ENCODE results near the gene PTPRM. TPM values are rescaled to one million over a fixed set of nuclear protein-coding genes. Genes with fewer than 3 reads are reported as not detected.
A peak's percentile ranks its signal among the peaks of the same experiment; 100 is the strongest.

Gene PTPRM
- total RNA-seq, 1 donor from 2014 or later, result 102 TPM

- DNase-seq (ENCODE audit: missing footprints), result no peak
- intact Hi-C loops (cut with DNase I), result loop anchor here (5.0 to 10.0 kb wide), 5 partner anchors 60 to 482 kb away; partner anchors contain the start of gene PTPRM
- ATAC-seq, result peak; percentile 67
Observed at GRCh38 chr18:7754725-7755181, 187.6 kb downstream of the PTPRM start.

- DNase-seq (ENCODE audit: missing footprints), result no peak
- intact Hi-C loops (cut with DNase I), result loop anchor here (5.0 to 10.0 kb wide), 3 partner anchors 59 to 301 kb away; no protein-coding TSS in a partner anchor
Observed at GRCh38 chr18:7755753-7756475, 188.8 kb downstream of the PTPRM start.

DNA sequence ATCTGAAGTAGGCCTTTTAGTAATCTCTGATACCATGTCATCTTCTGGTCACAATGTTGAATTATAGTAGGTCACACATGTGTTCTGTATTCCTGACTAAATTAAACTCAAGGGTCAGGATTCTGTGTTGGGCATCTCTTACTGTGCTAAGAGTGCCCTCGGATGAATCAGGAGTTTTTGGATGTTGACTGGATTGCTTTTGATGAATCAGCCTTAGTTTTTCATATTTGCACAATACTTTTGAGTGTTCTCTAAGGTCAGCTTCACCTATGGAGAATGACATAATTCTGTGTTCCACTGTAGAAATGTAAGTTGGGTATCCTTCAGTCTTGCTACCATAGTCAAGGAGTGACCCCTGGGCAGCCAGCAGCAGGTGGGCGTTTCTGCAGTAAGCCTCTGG lies 190.1 kb downstream of the PTPRM start:
- ATAC-seq (no peak), DNase-seq (ENCODE audit: missing footprints) (no peak)
- intact Hi-C loops (cut with DNase I), result loop anchor here (5.0 to 10.0 kb wide), 3 partner anchors 58 to 302 kb away; no protein-coding TSS in a partner anchor

More at GRCh38 chr18:7755753-7756475, 188.8 kb downstream of the PTPRM start:
- ATAC-seq, result peak; percentile 37

GRCh38 chr18:7758764-7759163 lies 191.6 kb downstream of the PTPRM start:
- ATAC-seq, result no peak
- no peak for DNase-seq (ENCODE audit: missing footprints)
- intact Hi-C loops (cut with DNase I), result loop anchor here (5.0 to 10.0 kb wide), 3 partner anchors 56 to 304 kb away; no protein-coding TSS in a partner anchor

GRCh38 chr18:7760967-7761948 lies 194.1 kb downstream of the PTPRM start:
- intact Hi-C loops (cut with DNase I), result no loop called here
- no peak for DNase-seq (ENCODE audit: missing footprints)
- ATAC-seq, result no peak

DNA sequence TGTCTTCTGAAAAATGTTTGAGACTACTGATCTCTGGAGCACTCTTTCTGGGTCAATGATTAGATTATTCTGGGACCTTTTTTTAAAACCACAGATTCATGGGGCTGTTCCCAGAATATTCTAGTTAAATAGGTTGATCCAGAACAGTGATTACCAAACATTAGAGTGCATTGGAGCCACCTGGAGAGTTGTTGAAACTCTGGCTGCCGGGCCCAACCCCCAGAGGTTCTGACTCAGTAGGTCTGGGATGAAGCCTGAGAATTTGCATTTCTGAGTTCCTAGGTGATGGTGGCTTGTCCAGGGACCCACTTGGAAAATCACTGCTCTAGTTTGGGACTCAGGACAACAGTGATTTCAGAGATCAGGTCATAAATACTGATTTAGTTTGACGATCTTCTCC lies 197.3 kb downstream of the PTPRM start:
- ATAC-seq, result no peak
- intact Hi-C loops (cut with DNase I), result no loop called here
- no peak for DNase-seq (ENCODE audit: missing footprints)

- no peak for DNase-seq (ENCODE audit: missing footprints)
- ATAC-seq, result peak; percentile 29
- intact Hi-C loops (cut with DNase I), result no loop called here
Observed at GRCh38 chr18:7766346-7766745, 199.2 kb downstream of the PTPRM start.

- no peak for ATAC-seq
- intact Hi-C loops (cut with DNase I), result no loop called here
Observed at GRCh38 chr18:7766817-7767216, 199.7 kb downstream of the PTPRM start.

GRCh38 chr18:7770908-7771307 lies 203.8 kb downstream of the PTPRM start:
- intact Hi-C loops (cut with DNase I), result no loop called here
- ATAC-seq, result no peak
- DNase-seq (ENCODE audit: missing footprints), result no peak

More at GRCh38 chr18:7766817-7767216, 199.7 kb downstream of the PTPRM start:
- DNase-seq (ENCODE audit: missing footprints), result no peak

GRCh38 chr18:7772510-7772888 lies 205.4 kb downstream of the PTPRM start:
- intact Hi-C loops (cut with DNase I), result no loop called here

DNA sequence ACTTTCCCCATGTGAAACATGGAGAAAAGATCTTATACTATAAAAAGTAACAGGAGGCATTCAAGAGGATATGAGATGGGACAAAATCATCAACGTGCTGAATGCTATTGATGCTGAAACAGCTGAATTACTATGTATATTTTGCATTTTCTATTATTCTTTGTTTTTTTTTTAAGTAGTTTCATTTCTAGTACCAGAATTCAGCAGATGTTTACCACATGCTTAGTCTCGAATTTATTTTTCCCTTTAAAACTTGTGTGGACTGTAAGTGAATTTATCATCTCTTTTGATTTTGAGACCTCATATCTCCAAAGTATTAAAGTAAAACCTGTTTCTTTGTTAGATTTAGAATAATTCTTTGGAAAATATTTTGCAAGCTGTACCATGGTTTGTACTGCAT lies 205.8 kb downstream of the PTPRM start:
- no peak for ATAC-seq
- intact Hi-C loops (cut with DNase I), result no loop called here
- no peak for DNase-seq (ENCODE audit: missing footprints)

More at GRCh38 chr18:7772510-7772888, 205.4 kb downstream of the PTPRM start:
- no peak for ATAC-seq
- DNase-seq (ENCODE audit: missing footprints), result no peak

GRCh38 chr18:7775128-7775527 lies 208.0 kb downstream of the PTPRM start:
- intact Hi-C loops (cut with DNase I), result no loop called here
- DNase-seq (ENCODE audit: missing footprints), result no peak
- no peak for ATAC-seq

GRCh38 chr18:7775843-7776242 lies 208.7 kb downstream of the PTPRM start:
- DNase-seq (ENCODE audit: missing footprints), result no peak
- intact Hi-C loops (cut with DNase I), result no loop called here
- no peak for ATAC-seq

DNA sequence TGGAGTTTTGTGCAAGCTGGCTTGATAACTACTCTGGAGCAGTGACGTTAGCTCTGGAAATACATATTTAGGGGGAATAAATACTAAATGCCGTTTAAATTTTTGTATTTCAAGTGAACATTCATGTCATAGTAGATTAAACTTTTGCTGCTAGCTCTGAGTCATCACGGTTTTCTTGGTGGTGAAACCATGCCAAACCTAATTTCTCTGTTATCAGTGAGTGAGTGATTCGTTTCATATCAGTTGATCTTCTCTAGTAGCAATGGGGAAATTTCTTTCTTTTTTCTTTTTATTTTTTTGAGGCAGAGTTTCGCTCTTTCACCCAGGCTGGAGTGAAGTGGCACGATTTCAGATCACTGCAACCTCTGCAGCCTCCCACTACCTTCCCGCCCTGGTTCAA lies 211.1 kb downstream of the PTPRM start:
- intact Hi-C loops (cut with DNase I), result no loop called here
- DNase-seq (ENCODE audit: missing footprints) (no peak), ATAC-seq (no peak)

- ATAC-seq (no peak), DNase-seq (ENCODE audit: missing footprints) (no peak)
- intact Hi-C loops (cut with DNase I), result no loop called here
Observed at GRCh38 chr18:7779211-7779610, 212.1 kb downstream of the PTPRM start.

DNA sequence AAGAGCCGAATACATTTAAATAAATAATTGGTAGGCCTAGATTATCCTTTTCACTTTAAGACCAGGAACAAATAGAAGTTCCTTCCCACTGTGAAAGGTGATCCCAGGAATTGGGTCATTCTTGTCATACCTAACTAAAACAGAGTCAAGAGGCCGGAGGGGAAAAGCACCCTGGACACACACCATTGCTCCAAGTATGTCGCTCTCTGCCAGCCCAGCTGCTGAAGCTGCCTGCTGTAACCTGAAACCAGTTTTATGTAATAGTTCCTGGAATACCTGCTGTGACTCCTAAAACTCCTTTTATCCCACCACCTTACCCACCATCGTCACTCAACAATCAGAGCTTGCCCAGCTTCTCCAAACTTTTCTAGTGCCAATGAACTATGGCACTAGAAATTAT lies 217.1 kb downstream of the PTPRM start:
- DNase-seq (ENCODE audit: missing footprints) (no peak), ATAC-seq (no peak)
- intact Hi-C loops (cut with DNase I), result no loop called here

DNA sequence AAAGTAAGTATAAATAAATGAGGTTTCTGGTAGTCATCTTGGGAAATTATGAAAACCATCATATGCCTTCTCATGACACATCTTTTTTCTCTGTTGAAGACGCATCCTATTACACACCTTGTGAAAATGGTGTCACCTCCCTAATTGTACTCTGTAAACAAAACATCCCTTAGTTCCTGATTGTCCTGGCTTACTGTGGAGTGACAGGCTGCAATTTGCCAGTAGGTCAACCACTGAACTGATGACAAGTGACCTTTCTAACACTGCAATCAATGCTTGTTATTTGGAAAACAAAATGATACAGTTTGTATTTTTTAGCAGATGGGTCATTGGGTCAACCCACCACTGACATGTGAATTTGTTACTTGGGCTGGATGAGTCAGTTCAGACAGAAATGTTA lies 219.5 kb downstream of the PTPRM start:
- DNase-seq (ENCODE audit: missing footprints) (no peak), ATAC-seq (no peak)
- intact Hi-C loops (cut with DNase I), result no loop called here

GRCh38 chr18:7787339-7787738 lies 220.2 kb downstream of the PTPRM start:
- intact Hi-C loops (cut with DNase I), result no loop called here
- DNase-seq (ENCODE audit: missing footprints) (no peak), ATAC-seq (no peak)

GRCh38 chr18:7789856-7790552 lies 222.9 kb downstream of the PTPRM start:
- intact Hi-C loops (cut with DNase I), result loop anchor here (10.0 kb wide), 1 partner anchor 465 kb away; no protein-coding TSS in a partner anchor
- no peak for ATAC-seq
- no peak for DNase-seq (ENCODE audit: missing footprints)

Measured in Right ventricle myocardium inferior (tissue), 1 donor.